AG04450 (cell line): ENCODE data around the gene TXK. TPM values are rescaled to one million over a fixed set of nuclear protein-coding genes. Genes with fewer than 3 reads are reported as not detected.

ENCODE experiments used
- CTCF ChIA-PET: fragments of 300-600, 350-600 bp; formaldehyde crosslinking; extraction: SDS; loops from one replicate; lab custom pipeline; 2022; ENCODE audit warnings: antibody characterized with exemption, inconsistent platforms; lab: Charles Lee
- POLR2A ChIA-PET: fragments of 350-600 bp; formaldehyde crosslinking; extraction: SDS; loops from one replicate; lab custom pipeline; 2021; ENCODE audit warnings: antibody characterized with exemption, inconsistent platforms; lab: Yijun Ruan, JAX
- DNase-seq: peaks from one replicate; pipeline ENCODE4 v3.0.0-alpha.2; 2011; ENCODE audit warnings: low read depth, low spot score
- H3K27ac ChIP-seq: one replicate; pipeline ENCODE4 v1.5.1; 2012; ENCODE audit warnings: low read depth, low read length, control low read depth
- H3K27me3 ChIP-seq: one replicate; pipeline ENCODE4 v1.6.0; 2012; ENCODE audit warnings: low read length; ENCODE audit not compliant: control insufficient read depth, insufficient read depth
- H3K4me3 ChIP-seq: 2 replicates; pipeline ENCODE4 v1.5.1; 2011; ENCODE audit warnings: mild to moderate bottlenecking, low read depth, low read length, control low read depth
- H3K9me3 ChIP-seq: 2 replicates; pipeline ENCODE4 v1.5.1; 2012; ENCODE audit warnings: low read length; ENCODE audit not compliant: control insufficient read depth, insufficient read depth
- polyA plus RNA-seq: library from polyadenylated mRNA; depleted of rRNA; stranded (reverse); fragments of >200 nt; gene quantifications from 2 replicates; pipeline ENCODE4 v1.2.3, GENCODE V29; 2011
- TF ChIP-seq, protein P1 (sequence below): IDR thresholded peaks from 2 replicates; pipeline ENCODE4 v1.5.1; 2011; ENCODE audit warnings: low read depth, low read length, control low read depth, inconsistent platforms

The TXK gene
- polyA plus RNA-seq, 1 experiment = not detected

DNA sequence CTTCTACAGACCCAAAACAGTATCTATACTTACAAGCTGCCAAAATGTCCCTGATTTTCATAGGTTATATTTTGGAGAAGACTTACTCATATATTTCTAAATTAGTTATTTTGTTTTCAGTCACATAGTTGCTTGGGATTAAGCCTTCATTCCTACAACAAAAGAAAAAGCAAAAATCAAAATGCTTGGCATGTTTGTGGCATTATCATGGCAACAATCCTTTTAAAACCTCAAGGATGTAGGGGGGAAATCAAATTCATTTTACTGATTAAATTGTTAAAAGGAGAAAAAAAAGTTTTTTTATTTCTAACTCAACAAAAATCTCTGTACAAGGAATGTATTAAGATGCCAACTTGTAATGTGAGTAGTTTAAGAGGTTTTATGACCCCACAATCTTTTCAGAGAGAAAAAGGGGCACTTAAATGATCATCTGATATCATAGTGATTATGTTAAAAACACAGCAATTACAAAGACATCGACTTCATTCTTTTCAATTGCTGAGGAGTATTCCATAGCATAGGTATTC, 23.5 kb downstream of the TXK start:
- H3K9me3 ChIP-seq = no peaks in the 10 kb centered on the region
- H3K27me3 ChIP-seq = no peaks in the 10 kb centered on the region
- CTCF ChIA-PET = interaction anchor here (1.6 to 2.3 kb wide), 2 partner anchors 12 to 23 kb away, joined by 6 to 7 read pairs; no protein-coding TSS in a partner anchor
- TF ChIP-seq, protein P1, sequence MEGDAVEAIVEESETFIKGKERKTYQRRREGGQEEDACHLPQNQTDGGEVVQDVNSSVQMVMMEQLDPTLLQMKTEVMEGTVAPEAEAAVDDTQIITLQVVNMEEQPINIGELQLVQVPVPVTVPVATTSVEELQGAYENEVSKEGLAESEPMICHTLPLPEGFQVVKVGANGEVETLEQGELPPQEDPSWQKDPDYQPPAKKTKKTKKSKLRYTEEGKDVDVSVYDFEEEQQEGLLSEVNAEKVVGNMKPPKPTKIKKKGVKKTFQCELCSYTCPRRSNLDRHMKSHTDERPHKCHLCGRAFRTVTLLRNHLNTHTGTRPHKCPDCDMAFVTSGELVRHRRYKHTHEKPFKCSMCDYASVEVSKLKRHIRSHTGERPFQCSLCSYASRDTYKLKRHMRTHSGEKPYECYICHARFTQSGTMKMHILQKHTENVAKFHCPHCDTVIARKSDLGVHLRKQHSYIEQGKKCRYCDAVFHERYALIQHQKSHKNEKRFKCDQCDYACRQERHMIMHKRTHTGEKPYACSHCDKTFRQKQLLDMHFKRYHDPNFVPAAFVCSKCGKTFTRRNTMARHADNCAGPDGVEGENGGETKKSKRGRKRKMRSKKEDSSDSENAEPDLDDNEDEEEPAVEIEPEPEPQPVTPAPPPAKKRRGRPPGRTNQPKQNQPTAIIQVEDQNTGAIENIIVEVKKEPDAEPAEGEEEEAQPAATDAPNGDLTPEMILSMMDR = no peak
- no peak overlapping the region for H3K27ac ChIP-seq
- no peak overlapping the region for H3K4me3 ChIP-seq
- POLR2A ChIA-PET = no interaction called here
- no peak for DNase-seq

DNA sequence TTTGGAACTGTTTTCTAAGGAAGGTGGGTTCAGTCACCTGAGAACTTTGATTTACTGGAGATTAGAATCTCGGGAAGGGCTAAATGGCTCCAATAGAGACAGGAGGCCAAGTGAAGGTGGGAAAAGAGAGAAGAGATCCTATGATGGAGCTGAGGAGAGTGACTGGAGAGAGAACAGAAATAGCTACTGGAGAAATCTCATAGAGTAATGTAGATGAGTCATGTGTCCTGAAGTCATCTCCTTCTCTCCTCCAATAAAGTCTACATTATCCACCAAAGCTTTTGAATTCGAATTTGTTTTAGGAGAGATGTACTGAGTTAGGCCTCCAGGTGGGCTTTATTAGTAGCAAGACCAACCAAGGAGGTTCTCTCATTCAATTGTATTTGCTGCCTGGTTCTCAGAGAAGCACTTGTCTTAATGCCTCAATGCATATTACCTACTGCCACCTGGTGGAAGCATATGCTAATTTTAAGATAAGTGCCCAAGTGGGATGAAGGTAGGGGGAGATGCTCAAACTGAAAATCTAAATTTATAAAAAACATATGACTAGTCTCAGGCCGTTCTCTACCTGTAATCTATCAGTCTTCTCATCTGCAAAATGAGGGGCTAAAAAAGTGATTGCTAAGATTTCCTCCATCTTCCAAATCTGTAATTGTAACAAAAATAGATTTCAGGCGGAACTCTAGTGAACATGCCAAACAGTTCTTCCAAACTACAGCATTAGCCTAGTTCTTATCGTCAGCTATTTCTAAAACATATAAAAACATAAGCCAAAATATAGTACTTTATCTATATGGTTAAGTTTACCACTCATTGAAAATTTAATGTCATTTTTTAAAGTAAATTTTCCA, 24.4 kb downstream of the TXK start:
- H3K9me3 ChIP-seq = no peaks in the 10 kb centered on the region
- no peaks in the 10 kb centered on the region for H3K27me3 ChIP-seq
- ChIA-PET CTCF (interaction anchor here (1.0 to 2.3 kb wide), 9 partner anchors 11 to 201 kb away, joined by 3 to 9 read pairs (median 4); no protein-coding TSS in a partner anchor), POLR2A (no interaction called here)
- DNase-seq = no peak
- TF ChIP-seq, protein P1 = peak; percentile 67
- no peak overlapping the region for H3K27ac ChIP-seq
- H3K4me3 ChIP-seq = no peak overlapping the region

DNA sequence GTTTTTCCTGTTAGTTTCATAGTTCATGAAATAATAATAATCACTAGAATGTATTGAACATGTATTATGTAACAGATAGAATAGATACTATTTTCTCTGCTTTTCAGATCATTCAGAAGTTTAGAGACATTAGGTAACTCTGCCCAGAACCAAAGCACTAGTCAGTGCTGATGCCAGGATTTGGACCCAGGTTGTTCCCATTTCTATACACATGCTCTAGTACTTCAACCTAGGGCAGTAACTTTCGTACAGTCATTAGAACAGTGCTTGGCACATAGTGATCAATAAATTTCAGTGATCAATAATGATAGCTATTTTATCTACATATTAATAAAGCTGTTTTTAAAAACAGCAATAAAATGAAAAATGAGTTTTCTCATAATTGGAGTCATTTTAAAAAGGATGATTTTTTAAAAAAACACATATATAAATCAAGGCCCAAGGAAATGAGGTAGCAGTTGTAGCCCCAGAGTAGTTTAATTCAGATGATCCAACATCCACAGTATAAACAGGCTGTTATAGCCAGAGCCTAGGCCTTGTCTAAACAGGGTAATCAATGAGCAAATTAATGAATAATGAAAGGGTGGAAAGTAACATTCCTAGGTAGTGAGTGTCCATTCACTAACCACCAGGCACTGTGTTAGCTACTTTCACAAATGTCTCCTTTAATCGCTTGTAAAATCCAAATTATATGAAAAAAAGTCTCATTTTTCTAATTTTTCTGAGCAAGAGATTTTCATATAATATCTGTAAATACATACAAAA, 25.6 kb downstream of the TXK start:
- no peaks in the 10 kb centered on the region for H3K27me3 ChIP-seq
- DNase-seq = no peak
- H3K9me3 ChIP-seq = no peaks in the 10 kb centered on the region
- H3K4me3 ChIP-seq = no peak overlapping the region
- CTCF ChIA-PET = interaction anchor here (0.7 to 2.3 kb wide), 7 partner anchors 10 to 1743 kb away, joined by 3 to 9 read pairs (median 5); no protein-coding TSS in a partner anchor
- H3K27ac ChIP-seq = no peak overlapping the region
- TF ChIP-seq, protein P1 = no peak
- POLR2A ChIA-PET = no interaction called here

DNA sequence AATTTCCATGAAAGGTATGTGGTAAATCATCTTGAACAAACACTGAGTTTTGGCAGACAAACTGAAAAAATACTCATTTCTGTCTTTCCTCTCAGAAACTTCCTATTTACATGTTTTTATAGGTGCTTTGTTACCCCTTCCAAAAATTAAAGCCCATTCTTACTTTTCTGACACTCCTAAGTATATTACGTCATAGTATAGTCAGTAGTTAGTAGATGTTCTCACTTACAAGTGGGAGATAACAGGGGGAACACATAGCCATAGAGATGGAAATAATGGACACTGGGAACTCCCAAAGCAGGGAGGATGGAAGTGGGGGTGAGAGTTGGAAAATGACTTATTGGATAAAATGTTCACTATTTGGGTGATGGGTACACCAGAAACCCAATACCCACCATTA, 28.8 kb downstream of the TXK start:
- TF ChIP-seq, protein P1 = no peak
- DNase-seq = no peak
- Histone ChIP-seq H3K9me3 (no peaks in the 10 kb centered on the region), H3K27ac (no peak overlapping the region), H3K4me3 (no peak overlapping the region), H3K27me3 (no peaks in the 10 kb centered on the region)
- ChIA-PET POLR2A (no interaction called here), CTCF (no interaction called here)
